Activated naive CD8-positive, alpha-beta T cell (primary cell): ENCODE measurements around the gene RAET1E.
"Not testable (repeated sequence)": the region's sequence is repeated elsewhere in the genome, so short reads cannot be mapped to it uniquely, and the experiment has no call there.

ENCODE experiments used
- H3K27ac Mint-ChIP-seq: one replicate; pipeline ENCODE4 v1.8.0; 2021; ENCODE audit warnings: mixed read lengths
- H3K27me3 Mint-ChIP-seq: one replicate; pipeline ENCODE4 v1.8.0; 2021; ENCODE audit warnings: mixed read lengths
- H3K36me3 Mint-ChIP-seq: one replicate; pipeline ENCODE4 v1.8.0; 2021; ENCODE audit warnings: mixed read lengths
- H3K4me1 Mint-ChIP-seq: one replicate; pipeline ENCODE4 v1.8.0; 2021; ENCODE audit warnings: low read depth, mixed read lengths
- H3K4me3 Mint-ChIP-seq: one replicate; pipeline ENCODE4 v1.8.0; 2021; ENCODE audit warnings: mild to moderate bottlenecking, mixed read lengths
- H3K9me3 Mint-ChIP-seq: one replicate; pipeline ENCODE4 v1.8.0; 2021; ENCODE audit warnings: low read depth, mixed read lengths

The RAET1E gene

DNA sequence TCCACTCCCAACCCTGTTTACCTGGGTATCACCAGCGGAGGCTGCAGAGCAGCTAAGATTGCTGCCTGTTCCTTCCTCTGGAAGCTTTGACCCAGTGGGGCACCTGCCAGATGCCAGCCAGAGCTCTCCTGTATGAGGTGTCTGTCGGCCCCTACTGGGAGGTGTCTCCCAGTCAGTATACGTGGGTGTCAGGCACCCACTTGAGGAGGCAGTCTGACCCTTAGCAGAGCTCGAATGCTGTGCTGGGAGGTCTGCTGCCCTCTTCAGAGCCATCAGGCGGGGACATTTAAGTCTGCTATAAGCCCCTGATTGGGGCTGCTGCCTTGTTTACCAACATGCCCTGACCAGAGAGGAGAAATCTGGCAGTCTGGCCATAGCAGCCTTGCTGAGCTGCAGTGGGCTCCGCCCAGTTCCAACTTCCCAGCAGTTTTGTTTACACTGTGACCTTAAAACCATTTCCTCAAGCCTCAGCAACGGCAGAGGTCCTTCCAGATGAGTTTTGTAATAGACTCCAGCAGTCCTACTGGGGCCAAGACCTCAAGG lies 2.8 kb downstream of the RAET1E start:
- Mint-ChIP-seq H3K27me3 (peaks cover 3% of the 10 kb centered on the region), H3K36me3 (peaks cover 4% of the 10 kb centered on the region), H3K4me1 (peaks cover 12% of the 10 kb centered on the region), H3K4me3 (no peak overlapping the region), H3K9me3 (no peaks in the 10 kb centered on the region), H3K27ac (no peak overlapping the region)

DNA sequence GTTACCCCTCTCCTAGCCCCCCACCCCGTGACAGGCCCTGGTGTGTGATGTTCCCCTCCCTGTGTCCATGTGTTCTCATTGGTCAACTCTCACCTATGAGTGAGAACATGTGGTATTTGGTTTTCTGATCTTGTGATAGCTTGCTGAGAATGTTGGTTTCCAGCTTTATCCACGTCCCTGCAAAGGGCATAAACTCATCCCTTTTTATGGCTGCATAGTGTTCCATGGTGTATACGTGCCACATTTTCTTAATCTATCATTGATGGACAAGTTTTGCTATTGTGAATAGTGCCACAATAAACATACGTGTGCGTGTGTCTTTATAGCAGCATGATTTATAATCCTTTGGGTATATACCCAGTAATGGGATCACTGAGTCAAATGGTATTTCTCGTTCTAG lies 6.0 kb downstream of the RAET1E start:
- peaks cover 12% of the 10 kb centered on the region for H3K4me1 Mint-ChIP-seq
- H3K36me3 Mint-ChIP-seq, H3K4me3 Mint-ChIP-seq, H3K27me3 Mint-ChIP-seq, H3K27ac Mint-ChIP-seq, H3K9me3 Mint-ChIP-seq: not testable (repeated sequence)

DNA sequence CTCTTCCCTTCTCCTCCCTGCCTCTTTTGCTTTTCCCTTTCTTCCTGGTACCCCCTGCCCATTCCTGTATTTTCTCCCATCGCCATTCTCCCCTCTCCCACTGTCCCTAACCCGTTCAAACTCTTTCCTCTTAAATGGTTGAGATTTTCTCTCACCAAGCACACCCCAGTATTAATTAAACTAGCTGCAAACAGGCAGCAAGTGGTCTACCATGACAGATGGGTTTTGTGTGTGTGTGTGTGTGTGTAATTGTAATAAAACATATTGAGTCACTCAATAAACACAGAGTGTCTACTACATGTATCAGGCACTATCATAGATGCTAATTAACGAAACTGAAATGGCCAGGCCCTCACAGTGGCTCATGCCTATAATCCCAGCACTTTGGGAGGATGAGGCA lies 6.7 kb downstream of the RAET1E start:
- H3K27me3 Mint-ChIP-seq: peaks cover 3% of the 10 kb centered on the region
- H3K4me1 Mint-ChIP-seq: peaks cover 7% of the 10 kb centered on the region
- no peak overlapping the region for H3K4me3 Mint-ChIP-seq
- H3K36me3 Mint-ChIP-seq: peaks cover 4% of the 10 kb centered on the region
- H3K9me3 Mint-ChIP-seq: no peaks in the 10 kb centered on the region
- H3K27ac Mint-ChIP-seq: no peak overlapping the region

DNA sequence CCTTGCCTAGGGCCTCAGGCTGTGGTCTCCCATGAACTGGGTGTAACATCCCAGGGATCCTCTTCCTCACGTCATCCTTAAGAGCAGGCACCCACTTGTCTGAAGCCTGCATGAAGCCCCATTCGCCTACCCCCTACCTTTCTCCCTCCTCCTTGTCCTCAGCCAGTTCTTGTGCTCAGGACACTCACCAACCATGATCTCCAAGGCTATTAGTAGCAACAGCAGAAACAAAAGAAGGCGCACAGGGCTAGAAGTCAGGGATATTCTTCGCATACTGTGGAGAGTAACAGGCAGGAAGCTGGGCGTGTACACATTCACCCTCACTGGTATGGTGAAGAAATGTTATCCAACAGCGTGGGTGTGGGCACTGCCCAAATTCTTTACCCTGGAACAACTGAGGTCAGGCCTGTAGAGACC lies 7.3 kb downstream of the RAET1E start:
- no peak overlapping the region for H3K4me3 Mint-ChIP-seq
- no peaks in the 10 kb centered on the region for H3K9me3 Mint-ChIP-seq
- peaks cover 4% of the 10 kb centered on the region for H3K36me3 Mint-ChIP-seq
- H3K27me3 Mint-ChIP-seq: peaks cover 3% of the 10 kb centered on the region
- H3K27ac Mint-ChIP-seq: no peak overlapping the region
- peaks cover 1% of the 10 kb centered on the region for H3K4me1 Mint-ChIP-seq

DNA sequence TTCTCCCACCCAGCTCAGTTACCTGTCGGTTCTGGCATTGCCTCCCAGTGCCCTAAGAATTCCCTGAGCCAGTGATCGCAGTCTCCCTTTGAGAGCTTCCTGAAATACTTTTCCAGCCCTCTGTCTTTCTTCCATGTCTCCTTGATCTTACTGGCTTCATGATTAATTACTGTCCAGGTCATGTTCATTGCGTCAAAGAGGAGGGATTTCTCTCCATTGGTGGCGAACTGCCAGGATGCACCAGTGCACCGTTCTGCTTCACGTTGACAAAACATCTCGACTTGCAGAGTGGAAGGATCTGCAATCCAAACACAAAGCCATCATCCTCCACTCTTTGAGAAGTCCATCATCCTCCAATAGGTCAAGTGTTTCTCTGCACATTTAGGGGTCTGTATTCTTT lies 8.6 kb downstream of the RAET1E start:
- no peaks in the 10 kb centered on the region for H3K9me3 Mint-ChIP-seq
- H3K4me3 Mint-ChIP-seq: no peak overlapping the region
- H3K27me3 Mint-ChIP-seq: peaks cover under 1% of the 10 kb centered on the region
- H3K4me1 Mint-ChIP-seq: no peaks in the 10 kb centered on the region
- H3K27ac Mint-ChIP-seq: no peak overlapping the region
- H3K36me3 Mint-ChIP-seq: peaks cover under 1% of the 10 kb centered on the region

DNA sequence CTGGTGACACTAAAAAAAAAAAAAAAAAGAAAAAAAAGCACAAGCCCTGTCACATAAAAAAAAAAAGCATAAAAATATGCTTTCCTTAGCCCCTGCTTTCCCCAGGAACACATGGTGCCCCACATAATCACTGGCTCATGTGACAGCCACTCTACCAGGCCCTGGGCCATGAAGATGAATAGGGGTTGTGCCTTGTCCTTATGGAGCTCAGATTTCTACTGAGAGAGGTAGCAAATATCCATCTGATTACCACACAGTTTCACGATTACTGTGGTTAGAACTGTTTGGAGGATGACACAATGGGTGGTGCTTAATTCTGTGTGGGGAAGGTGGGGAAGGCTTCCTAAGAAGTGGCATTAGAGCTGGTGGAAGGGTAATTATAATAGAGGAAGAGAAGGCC lies 9.3 kb downstream of the RAET1E start:
- Mint-ChIP-seq H3K4me3 (no peak overlapping the region), H3K27me3 (peaks cover 4% of the 10 kb centered on the region), H3K27ac (no peak overlapping the region), H3K4me1 (no peaks in the 10 kb centered on the region), H3K36me3 (no peaks in the 10 kb centered on the region), H3K9me3 (no peaks in the 10 kb centered on the region)

DNA sequence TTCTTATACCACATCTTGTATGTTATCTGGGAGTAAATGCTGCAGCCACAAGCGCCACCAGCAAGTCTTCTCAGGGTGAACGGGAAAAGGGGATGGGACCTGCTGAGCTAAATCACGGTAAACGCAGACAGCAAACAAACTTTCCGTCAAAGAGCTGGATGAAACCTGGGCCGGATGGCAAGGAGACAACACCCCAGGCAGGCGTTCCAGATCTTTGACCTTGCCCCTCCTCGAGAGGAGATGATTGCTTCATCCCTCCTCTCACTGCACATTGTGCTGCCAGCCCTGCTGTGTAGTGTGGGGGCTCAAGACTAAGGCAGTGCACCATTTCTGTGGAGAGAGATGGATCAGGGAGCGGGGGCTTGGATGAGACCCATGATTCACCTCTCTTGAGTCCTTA lies 9.8 kb downstream of the RAET1E start:
- Mint-ChIP-seq H3K36me3 (no peaks in the 10 kb centered on the region), H3K4me1 (no peaks in the 10 kb centered on the region), H3K27ac (no peak overlapping the region), H3K27me3 (peaks cover 5% of the 10 kb centered on the region), H3K9me3 (no peaks in the 10 kb centered on the region), H3K4me3 (no peak overlapping the region)

DNA sequence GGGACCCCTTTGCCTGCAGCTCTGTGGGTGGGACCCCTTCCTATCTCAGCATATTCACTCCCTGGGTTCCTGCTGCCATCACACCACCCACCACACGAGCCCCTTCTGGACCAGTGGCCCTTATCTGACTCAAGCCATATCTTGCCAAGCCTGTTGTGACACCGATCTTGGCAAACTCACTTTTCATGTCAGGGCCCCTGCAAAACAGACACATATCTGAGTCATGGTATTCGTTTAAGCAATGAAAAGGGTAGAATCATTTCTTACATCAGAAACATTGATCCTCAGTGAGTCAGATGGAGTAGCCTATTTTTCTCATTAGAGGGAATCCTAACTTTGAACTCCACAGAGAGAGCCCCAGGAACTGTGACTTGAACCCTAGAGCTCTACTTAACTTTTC lies 10.6 kb downstream of the RAET1E start:
- Mint-ChIP-seq H3K27ac (no peak overlapping the region), H3K4me1 (no peaks in the 10 kb centered on the region), H3K36me3 (no peaks in the 10 kb centered on the region), H3K4me3 (no peak overlapping the region), H3K27me3 (peaks cover 5% of the 10 kb centered on the region), H3K9me3 (no peaks in the 10 kb centered on the region)

DNA sequence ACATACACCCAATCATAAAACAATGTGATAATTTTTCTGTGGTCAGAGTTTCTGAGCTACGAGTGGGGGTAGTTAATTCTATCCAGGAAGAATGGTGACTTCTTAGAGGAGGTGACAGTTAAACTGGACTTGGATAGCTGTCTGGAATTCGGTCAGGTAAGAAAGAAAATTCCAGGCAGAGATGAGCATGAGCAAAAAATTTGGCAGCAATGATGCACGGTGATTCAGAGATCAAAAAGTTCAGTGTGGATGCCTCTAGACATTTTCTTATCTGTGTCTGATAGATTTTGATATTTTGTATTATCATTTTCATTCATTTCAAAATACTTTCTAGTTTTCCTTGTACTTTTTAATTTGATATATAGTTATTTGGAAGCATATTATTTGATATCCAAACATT lies 12.0 kb downstream of the RAET1E start:
- Mint-ChIP-seq H3K36me3 (no peaks in the 10 kb centered on the region), H3K27me3 (peaks cover 7% of the 10 kb centered on the region), H3K4me1 (no peaks in the 10 kb centered on the region), H3K9me3 (no peaks in the 10 kb centered on the region), H3K4me3 (no peak overlapping the region), H3K27ac (no peak overlapping the region)

DNA sequence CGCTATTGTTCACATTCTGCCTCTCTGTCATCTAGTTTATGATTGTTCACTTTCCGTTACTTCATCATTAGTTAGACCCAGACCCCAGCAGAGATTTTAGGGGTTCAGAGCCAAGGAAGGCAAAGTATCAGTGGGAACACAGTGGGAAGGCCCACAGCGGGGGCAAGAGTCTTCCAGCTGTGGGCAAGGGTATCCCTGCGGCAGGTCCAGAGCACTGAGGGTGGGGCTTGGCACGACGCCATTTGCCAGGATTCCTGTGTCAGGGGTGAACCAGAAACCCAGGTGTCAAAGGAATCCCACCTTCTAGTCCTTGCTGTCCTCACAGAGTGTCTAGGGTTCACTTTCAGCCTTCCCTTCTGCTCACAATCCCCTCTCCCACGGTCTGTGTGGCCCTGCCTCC lies 13.3 kb downstream of the RAET1E start:
- H3K27me3 Mint-ChIP-seq: peaks cover 10% of the 10 kb centered on the region
- H3K9me3 Mint-ChIP-seq: no peaks in the 10 kb centered on the region

DNA sequence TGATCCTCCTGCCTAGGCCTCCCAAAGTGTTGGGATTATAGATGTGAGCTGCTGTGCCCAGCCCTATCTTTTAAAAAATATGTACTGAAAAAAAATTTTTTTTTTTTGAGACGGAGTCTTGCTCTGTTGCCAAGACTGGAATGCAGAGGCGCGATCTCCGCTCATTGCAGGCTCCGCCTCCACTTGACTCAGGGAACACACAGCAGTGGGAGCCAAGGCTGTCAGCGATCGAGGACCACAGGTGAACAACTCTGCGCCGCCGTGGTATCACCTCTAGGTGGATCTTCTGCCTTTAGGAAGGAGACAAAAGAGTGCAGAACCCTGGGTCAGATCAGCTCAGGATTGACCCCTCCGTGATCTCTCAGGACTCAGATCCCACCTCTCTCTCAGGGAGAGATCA lies 13.7 kb downstream of the RAET1E start:
- Mint-ChIP-seq H3K27me3 (peaks cover 10% of the 10 kb centered on the region), H3K36me3 (no peaks in the 10 kb centered on the region), H3K4me1 (no peaks in the 10 kb centered on the region), H3K9me3 (no peaks in the 10 kb centered on the region), H3K4me3 (no peak overlapping the region), H3K27ac (no peak overlapping the region)

More for the DNA sequence above, 13.3 kb downstream of the RAET1E start:
- Mint-ChIP-seq H3K4me3 (no peak overlapping the region), H3K36me3 (no peaks in the 10 kb centered on the region), H3K27ac (no peak overlapping the region), H3K4me1 (no peaks in the 10 kb centered on the region)

DNA sequence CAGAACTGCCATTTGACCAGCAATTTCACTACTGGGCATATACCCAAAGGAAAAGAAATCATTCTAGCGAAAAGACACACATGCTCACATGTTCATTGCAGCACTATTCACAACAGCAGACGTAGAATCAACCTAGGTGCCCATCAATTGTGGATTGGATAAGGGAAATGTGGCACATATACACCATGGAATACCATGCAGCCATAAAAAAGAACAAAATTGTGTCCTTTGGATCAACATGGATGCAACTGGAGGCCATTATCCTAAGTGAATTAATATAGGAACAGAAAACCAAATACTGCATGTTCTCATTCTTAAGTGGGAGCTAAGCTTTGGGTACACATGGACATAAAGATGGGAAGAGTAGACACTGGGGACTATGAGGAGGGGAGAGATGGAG lies 16.1 kb downstream of the RAET1E start:
- Mint-ChIP-seq H3K27me3 (peaks cover 24% of the 10 kb centered on the region), H3K9me3 (no peaks in the 10 kb centered on the region), H3K27ac (no peak overlapping the region), H3K36me3 (no peaks in the 10 kb centered on the region), H3K4me3 (no peak overlapping the region), H3K4me1 (no peaks in the 10 kb centered on the region)

DNA sequence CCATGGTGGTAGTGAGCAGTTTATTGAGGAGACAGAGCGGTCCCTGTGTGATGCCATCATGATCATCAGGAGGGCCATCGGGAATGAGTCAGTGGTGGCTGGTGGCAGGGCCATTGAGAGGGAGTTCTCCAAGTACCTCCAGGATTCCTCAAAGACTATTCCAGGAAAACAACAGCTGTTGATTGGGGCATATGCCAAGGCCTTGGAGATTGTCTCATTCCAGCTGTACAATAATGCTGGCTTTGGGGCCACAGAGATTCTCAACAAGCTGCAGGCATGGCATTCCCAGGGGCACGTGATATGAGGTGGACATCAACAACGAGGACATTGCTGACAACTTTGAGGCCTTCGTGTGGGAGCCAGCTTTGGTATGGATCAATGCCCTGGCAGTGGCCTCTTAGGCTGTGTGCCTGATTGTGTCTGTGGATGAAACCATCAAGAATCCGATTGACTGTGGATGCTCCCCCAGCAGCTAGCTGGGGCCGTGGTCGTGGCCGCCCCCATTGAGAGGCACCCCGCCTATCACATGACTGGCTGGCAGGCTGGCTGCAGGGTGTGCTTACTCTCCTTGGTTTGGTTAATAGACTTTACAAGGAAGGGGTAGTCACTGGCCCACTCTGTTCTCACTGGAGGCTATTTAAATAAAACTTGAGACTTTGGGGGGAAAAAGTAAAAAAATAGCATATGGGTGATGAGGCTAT lies 16.7 kb downstream of the RAET1E start:
- peaks cover 24% of the 10 kb centered on the region for H3K27me3 Mint-ChIP-seq
- H3K36me3 Mint-ChIP-seq: no peaks in the 10 kb centered on the region
- no peak overlapping the region for H3K4me3 Mint-ChIP-seq
- no peaks in the 10 kb centered on the region for H3K9me3 Mint-ChIP-seq
- H3K4me1 Mint-ChIP-seq: no peaks in the 10 kb centered on the region
- no peak overlapping the region for H3K27ac Mint-ChIP-seq

DNA sequence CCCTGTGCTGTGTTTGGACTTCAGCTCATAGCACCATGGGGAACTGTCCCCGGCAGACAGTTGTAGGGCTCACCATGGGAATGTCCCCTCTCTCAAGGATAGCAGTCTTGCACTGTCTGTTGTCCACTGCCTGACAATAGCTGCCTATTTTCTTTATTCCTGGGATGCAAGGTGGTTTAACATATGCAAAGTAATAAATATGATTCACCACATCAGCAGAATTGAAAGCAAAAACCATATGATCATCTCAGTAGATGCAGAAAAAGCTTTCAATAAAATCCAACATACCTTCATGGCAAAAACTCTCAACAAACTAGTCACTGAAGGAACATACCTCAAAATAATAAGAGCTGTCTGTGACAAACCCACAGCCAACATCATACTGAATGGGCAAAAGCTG lies 20.3 kb downstream of the RAET1E start:
- Mint-ChIP-seq H3K27me3 (peaks cover 29% of the 10 kb centered on the region), H3K27ac (no peak overlapping the region), H3K4me1 (no peaks in the 10 kb centered on the region), H3K36me3 (no peaks in the 10 kb centered on the region), H3K9me3 (no peaks in the 10 kb centered on the region), H3K4me3 (no peak overlapping the region)

DNA sequence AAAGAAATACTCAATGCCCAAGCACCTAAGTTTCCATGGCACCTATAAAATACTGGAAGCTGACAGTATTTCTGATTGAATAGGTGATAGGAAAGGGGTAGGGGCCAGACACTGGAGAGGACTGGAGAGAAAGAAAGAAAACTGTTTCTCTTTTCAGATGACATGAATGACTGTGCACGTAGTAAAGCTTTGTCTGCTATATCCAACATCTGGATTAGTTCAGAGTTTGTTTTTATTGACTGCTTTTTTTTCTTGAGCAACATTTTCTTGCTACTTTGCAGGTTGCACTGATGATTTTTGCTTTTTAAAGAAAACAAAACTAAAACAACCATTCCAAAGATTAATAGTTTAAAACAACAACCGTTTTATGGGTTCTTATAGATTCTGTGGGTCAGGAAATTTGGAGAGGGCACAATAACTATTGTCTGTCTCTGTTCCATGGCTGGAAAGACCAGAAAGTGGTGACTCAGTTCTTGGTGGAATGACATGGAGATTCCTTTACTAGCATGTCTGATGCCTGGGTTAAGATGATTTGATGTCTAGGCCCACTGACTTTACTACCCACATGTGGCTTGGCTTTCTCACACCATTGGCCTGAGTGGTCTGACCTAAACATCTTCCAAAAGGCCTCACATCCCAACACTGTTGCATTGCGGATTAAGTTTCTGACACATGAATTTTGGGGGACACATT lies 21.5 kb downstream of the RAET1E start:
- H3K27me3 Mint-ChIP-seq: peaks cover 27% of the 10 kb centered on the region
- no peaks in the 10 kb centered on the region for H3K4me1 Mint-ChIP-seq
- H3K27ac Mint-ChIP-seq: no peak overlapping the region
- no peaks in the 10 kb centered on the region for H3K36me3 Mint-ChIP-seq
- no peak overlapping the region for H3K4me3 Mint-ChIP-seq
- H3K9me3 Mint-ChIP-seq: no peaks in the 10 kb centered on the region

DNA sequence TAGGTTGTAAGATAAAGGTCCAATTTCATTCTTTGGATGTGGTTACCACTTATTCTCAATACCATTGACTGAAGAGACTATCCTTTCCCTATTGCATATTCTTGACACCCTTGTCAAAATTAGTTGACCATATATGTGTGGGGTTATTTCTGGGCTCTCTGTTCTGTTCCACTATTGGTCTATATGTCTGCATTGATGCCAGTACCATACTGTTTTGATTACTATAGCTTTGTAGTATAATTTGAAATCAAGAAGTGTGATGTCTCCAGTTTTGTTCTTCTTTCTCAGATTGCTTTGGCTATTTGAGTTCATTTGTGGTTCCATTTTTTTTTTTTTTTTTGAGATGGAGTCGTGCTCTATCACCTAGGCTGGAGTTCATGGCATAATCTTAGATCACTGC lies 25.7 kb downstream of the RAET1E start:
- Mint-ChIP-seq H3K9me3 (no peaks in the 10 kb centered on the region), H3K4me1 (no peaks in the 10 kb centered on the region), H3K36me3 (no peaks in the 10 kb centered on the region), H3K27ac (no peak overlapping the region), H3K4me3 (no peak overlapping the region), H3K27me3 (peaks cover 17% of the 10 kb centered on the region)
